Measurements from ENCODE around the gene LSMEM2.
"Not testable (repeated sequence)": the region's sequence is repeated elsewhere in the genome, so short reads cannot be mapped to it uniquely, and the experiment has no call there.

LSMEM2 gene

DNA sequence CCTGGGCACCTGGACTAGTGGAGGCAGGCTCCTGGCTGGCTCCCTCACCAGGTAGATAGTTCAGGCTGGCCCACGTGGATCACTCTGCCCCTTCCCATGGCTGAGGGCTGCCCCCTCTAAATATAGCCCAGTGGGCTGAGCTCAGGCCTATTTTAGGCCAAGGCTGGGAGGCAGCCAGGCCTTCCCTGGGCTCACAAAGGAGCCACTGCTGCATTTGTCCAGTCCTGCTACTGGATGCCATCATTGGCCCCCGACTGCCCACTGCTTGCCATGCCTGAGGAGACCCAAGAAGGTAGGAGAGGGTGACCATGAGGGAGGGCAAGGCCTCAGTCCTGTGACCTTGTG lies at the start of gene LSMEM2:
TSS of gene LSMEM2 (plus strand) at position 208 of the 345 bp plus-strand sequence. CDS start at position 235, 27 bp downstream.
- DNase-seq (ENCODE audit: low spot score), result no peak

DNA sequence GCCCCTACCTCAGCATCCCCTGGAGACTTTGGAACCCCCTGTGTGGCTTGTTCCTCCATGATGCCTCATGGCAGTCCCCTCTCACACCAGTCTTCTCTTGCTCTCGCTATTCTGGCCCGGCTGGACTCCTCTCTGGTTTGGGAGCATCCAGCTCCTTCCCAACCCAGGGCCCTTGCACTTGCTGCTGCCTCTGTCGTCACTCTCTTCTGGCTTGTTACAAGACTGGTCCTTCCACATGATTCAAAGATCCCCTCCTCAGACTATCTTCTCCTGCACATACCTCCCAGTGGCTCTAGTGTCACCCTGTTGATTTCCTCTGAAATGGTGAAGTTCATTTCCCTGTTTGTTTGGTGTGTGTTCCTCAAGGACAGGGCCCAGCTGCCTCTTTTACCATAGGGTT lies 49.4 kb upstream of the LSMEM2 start:
- no peak for DNase-seq (ENCODE audit: low spot score)

DNA sequence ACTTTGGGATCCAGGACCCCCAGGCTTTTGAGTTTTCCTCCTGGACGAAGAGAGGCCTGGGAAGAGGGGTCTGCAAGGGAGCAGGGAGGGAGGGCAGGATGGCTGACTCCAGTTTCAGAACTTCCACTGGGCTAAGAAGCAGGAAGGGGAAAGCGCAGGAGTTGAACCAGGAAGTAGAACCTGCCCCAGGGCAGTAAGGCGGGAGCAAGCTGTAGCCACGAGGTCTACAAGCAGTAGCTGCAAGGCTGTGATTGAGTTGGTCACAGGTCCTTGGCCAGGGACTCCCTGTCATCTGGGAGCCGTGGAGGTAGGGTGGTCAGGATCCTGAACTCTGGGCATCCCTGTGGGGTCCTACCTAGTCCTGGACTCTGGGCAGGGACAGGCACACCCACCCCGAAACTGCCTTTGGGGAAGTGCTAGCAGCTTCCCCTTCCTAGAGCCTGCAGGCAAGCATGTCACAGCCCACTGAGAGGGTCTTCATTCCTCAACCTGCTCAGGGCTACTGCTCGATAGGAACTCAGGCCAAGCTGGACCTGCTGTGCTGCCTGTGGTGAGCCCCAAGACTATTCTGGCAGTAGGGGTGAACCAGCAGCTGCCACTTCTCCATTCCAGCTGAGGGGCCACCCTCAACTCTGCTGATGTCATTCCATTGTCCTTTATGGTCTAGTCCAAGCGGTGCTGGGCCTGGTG lies 48.6 kb upstream of the LSMEM2 start:
- DNase-seq (ENCODE audit: low spot score), result no peak

DNA sequence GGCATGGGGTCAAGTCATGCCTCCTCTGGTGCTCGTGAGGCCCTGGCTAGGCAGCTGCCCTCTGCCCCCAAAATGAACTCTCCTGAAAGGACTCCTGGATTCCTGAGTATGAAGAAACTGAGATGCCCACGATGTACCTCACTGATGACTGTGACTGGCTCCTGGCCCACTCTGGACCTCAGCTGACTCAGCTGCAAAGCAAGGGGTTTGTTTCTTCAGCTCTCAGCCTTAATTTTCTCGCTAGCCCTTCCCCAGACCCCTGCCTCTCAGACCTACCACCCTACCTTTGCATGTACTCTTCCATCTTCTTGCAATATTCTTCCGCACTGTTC lies 48.1 kb upstream of the LSMEM2 start:
- DNase-seq (ENCODE audit: low spot score), result no peak

DNA sequence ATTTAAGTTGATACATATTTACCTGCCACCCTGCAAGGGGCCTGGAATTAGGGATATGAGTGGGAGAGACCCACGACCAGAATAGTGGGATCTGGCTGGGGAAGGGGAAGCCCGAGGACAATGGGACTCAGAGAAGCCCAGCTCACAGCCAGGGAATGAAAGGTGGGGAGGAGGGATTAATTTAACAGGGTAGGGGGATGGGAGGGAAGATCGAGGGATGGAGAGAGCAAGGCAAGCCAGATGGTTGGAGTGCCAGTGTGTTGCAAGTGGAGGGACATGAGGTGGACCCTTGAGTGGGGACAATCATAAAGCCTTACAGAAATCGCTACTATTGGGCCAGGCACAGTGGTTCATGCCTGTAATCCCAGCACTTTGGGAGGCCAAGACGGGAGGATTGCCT lies 47.3 kb upstream of the LSMEM2 start:
- no peak for DNase-seq (ENCODE audit: low spot score)

DNA sequence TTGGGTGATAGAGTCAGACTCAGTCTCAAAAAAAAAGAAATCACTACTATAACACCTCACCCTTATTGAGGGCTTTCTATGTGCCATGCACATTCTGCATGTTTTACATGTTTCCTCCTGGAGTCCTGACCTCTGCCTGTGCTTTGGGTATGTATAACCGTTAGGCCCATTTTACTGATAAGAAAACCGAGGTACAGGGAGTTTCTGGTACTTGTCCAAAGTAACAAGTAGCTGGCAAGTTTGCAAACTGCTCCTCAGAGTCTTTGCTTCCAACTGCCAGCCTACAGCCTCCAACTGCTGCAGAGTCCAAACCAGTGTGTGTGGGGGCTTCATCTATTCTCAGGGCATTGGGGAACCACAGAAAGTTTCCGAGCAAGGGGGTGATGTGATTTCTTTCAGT lies 46.6 kb upstream of the LSMEM2 start:
- no peak for DNase-seq (ENCODE audit: low spot score)

DNA sequence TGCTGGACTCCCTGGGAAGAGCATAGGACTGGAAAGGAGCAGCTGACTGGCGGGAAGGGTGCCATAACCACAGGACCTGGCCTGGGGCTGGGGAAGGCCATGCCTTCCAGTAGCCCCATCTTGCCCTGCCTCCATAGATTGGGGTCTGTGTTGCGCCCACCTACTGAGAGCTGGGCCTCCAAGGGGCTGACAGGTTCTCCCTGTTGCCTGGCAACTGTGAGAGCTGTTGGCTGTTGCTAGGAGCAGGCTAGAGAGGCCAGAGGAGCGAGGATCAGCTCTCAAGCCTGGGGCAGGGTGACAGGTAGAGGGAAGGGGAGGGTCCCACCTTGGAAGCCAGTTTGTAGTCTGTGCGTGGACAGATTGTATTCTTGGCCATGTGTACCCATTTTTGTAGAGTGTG lies 45.7 kb upstream of the LSMEM2 start:
- no peak for DNase-seq (ENCODE audit: low spot score)

DNA sequence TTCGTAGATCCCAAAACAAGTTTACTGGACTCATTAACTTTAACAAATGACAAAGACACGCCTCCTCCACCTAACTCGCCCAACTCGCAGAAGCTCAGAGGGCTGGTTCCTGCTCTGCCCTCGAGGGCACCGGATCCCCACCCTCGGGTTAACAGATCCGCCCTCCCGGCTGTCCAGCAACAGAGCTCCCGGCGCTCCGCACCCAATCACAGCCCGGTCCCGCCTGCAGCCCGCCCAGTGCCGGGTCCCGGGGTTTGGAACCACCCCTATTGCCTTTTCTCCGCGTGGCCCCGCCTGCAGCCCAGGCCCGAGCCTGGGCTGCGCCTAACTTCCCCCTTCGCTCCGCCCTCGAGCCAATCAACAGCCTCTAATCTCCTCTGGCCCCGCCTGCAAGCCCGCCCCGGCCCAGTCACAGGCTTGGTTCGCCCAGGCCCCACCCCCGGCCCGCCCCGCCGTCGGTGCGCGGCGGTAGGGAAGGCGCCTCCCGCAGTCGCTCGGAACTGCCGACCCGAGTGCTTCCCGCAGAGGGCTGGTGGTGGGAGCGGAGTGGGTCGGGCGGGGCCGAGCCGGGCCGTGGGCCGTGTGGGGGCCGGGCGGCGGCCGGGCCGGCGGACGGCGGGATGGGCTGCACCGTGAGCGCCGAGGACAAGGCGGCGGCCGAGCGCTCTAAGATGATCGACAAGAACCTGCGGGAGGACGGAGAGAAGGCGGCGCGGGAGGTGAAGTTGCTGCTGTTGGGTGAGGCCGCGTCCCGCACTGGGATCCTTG lies 43.0 kb upstream of the LSMEM2 start, which contains the start of gene GNAI2:
TSS of gene GNAI2 (plus strand) at position 489 of the 768 bp plus-strand sequence. CDS start at position 621, 132 bp downstream.
- peak; percentile 98 for DNase-seq (ENCODE audit: low spot score)

DNA sequence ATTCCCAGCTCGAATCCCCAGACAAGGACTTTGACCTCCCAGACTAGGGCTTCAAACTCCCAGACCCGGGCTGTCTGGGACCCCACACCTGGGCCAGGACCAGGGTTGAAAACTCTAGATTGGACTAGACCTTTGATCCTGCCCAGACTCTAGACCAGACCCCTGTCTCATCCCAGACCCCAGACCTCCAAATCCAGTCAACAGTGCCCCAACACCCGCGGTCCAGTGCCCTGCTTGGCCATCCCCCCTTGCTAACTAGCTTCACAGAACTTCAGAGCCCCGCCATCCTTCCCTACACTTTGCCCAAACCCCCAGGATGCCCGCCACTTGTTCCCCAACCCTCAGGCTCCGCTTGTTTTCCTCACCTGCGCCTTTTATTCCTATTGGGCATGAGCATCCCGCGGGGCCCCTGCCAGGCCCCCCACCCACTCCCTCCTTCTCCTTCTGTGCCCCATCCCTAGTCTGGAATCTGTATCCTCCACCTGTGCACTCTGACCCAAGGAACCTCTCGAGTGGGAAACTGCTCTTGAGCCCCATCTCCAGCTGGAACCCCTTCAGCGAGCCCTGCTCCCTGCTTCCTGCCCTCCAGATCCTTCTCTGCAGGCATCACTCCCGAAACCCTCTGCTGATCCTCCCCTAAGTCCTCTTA lies 42.3 kb upstream of the LSMEM2 start:
- DNase-seq (ENCODE audit: low spot score), result no peak

DNA sequence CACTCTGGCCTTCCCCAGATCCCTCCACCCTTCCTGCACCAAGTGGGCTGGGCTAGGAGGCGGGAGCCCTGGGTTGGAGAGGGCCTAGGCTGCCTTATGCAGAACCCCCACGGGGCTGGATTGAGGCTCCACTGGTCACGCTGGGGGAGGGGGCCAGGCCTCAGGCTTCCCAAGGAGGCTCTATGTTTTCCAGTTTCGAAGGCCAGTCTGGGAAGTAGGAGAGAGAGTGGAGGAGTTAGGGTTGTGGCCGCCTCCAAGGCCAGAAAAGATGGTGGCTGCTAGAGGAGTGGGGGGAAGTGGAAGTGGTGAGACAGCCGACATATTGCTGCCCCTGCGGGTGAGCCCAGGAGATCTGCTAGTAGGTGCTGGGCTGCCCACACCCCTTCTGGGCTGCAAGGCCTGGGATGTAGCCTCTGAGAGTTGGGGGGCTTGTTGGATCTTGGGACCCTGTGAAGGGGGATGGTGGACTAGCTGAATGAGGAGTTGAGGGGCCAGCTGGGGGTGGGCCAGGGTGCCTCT lies 41.7 kb upstream of the LSMEM2 start:
- DNase-seq (ENCODE audit: low spot score), result no peak

DNA sequence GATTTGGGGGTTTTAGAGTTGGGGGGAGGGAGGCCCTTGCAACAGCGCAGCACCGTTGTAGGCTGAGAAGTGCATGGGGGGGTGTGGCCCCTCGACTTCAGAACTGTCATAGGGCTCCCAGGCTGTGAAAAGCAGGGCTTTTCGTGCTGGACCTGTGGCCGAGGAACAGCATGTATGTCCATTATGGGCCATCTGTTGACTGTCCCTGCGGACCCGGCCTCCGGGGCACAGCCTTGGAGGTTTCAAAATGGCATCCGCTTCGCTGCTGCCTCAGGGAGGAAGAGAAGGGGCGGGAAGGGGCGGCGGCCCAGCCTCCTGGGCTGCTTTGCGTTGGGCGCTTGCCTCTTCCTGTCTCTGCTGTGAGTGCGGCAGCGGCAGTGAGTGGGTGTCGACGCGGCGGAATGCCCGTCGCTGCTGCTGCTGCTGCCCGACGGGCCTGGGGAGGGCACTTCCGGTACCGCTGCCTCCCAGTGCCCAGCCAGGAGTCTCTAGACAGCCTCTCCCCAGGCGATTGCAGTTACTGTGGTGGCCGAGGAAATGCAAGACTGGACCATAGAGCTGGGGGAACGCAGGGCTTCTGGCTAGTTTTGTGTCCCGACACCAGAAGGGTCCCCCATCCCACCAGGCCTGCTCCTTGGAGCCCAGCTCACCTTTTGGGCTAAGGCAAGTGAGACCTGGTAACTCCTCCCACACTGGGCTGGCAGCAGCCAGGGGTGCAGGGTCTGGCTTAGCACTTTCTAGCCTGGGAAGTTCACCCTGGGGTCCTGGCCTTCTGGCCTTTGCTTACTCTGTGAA lies 40.9 kb upstream of the LSMEM2 start:
- peak; percentile 60 for DNase-seq (ENCODE audit: low spot score)

DNA sequence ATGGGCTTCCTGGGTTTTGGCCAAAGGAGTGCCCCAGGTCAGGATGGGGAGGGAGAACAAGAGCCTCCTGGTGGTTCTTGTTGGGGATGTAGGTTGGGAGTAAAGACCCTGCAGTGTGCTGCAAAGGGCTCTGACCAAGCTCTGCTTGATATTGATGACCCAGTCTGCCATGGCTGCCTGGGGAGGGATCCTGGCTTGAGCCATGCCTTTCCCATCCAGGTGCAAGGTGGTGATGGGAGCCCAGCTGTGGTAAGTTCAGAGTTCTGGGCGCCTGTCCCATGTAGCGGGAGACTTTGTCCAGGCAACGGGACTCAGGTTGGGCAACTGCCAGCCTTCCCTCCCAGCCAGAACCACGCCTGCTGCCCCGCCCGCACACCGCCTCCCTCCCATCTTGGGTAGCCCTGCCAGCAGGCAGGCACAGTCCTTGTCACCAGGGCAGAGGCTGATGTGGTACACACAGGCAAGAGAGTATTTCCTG lies 40.3 kb upstream of the LSMEM2 start:
- DNase-seq (ENCODE audit: low spot score), result peak; percentile 84

DNA sequence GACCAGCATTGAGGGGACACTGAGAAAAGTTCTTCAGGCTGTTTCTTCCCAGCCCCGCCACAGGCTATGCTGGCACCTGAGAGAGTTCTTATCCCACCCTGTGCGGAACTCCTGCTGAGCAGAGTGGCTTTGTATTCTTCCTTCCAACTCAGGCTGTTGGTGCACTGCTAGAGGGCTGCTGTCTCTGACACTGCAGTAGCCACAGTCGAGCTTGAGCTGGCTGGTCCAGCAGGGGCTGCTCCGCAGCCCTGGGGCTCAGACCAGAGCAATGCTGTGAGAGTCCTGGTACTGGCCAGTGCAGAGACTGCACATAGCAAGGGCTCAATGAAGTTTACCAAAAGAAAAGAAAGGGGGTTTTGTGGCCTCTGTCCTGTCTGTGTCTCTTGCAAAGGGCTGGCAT lies 39.2 kb upstream of the LSMEM2 start:
- no peak for DNase-seq (ENCODE audit: low spot score)

DNA sequence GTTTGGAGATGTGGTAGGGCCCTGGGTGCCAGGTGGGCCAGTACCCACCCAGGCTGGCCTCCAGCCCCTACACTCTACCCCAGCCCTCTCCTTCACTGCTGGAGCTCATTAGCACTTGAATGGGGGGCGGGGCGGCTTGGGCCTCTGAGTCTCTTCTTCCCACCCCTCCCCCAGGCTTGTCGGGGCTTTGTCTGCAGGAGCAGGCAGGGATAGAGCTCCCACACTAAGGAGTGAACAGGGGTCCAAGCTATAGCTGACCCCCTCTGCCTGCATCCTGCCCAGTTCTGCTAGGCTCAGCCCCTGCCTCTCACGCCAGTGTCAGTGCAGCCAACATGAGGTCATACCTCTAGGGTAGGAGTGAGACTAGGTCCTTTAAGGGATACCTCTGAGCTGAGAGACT lies 37.7 kb upstream of the LSMEM2 start:
- no peak for DNase-seq (ENCODE audit: low spot score)

DNA sequence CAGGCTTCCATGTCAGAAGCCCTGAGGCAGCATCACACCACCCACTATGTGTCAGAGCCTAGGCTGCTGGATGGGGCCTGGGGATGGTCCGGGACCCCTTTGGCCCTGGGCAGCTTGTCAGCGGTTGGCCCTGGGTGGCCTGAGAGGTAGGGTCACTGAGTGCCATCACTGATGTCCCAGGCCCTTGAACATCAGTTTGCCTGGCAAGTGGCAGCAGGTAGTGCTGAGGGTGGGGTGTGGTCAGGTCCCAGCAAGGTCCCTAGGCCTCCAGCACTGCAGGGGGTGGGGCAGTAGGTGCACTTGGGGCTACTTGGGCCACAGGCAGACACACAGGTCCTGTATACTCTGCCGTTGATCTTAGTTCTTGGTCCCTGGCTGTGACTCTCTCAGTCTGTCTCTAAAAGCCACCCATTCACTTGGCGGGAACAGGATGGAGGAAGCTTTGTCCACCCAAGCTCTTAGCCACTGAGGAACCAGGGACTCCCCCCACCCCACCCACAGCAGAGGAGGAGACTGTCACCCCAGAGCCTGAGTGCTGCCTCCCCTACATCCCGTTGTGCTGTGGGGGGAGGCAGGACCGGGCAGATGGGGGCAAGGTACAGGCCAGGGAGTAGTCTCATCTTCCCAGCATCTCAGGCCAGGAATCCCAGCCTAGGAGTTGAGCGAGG lies 37.0 kb upstream of the LSMEM2 start:
- no peak for DNase-seq (ENCODE audit: low spot score)

DNA sequence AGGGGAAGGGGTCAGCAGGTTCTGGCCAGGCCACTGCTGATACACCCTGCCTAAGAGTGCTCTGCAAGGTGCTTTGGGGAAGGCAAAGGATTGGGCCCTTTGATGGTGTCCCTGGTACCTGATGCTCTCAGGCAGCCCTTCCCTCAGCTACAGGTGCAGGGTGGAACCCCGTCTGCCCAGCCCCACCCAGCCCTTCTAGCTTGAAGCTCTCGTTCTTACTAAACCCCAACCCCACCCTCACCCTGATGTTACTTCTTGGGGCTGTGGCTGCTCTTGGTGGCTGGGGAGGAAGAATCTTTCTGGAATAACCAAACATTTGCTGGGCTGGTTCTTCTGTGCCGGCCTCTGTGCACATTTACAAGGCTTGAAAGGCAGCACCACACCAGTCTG lies 36.5 kb upstream of the LSMEM2 start:
- DNase-seq (ENCODE audit: low spot score), result no peak

DNA sequence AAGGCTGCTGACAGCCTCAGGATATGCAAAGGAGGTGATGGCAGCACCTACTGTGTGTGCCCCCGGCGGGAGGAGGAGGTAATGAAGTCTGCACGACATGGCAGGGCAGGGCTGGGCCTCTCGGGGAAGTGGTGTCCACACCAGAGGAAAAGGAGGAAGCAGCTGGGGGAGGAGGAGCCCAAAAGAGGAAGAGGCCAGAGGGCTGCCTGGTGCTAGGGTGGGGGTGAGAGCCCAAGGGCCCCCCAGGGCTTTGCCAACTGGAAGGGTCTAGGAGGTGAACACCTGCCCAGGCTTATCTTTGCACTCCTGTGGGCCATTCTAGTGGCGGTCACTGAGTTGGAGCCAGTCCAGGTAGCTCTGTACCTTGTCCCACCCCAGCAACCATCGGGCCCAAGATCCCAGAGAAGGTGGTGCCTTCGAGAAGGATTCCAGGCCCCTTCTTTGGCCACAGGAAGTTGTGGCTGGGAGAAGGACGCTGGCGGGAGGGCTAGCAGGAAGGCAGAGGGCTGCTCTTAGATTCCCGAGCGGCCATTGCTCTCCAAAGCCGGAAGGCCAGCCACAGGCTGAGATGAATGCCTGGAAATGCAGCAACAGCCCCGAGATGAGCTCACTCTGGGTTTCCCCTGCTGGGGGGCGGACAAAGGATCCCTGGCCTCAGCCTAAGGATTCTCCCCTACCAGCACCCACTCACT lies 35.9 kb upstream of the LSMEM2 start:
- DNase-seq (ENCODE audit: low spot score), result no peak

DNA sequence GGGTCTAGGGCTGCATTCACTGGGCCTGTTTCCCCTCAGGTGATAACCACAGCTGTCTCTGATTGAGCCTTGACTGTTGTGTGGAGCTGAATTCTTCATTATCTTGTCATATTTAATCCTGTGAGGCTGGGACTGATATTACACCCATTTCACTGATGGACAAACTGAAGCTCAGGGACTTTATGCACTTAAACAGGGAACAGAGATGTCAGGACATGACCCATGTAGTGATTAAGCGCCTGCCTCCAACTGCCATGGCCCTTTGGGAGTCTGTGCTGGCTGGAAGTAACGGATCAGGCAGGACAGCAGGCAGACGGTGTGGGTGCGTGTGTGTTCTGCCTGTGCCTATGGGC lies 35.4 kb upstream of the LSMEM2 start:
- no peak for DNase-seq (ENCODE audit: low spot score)

DNA sequence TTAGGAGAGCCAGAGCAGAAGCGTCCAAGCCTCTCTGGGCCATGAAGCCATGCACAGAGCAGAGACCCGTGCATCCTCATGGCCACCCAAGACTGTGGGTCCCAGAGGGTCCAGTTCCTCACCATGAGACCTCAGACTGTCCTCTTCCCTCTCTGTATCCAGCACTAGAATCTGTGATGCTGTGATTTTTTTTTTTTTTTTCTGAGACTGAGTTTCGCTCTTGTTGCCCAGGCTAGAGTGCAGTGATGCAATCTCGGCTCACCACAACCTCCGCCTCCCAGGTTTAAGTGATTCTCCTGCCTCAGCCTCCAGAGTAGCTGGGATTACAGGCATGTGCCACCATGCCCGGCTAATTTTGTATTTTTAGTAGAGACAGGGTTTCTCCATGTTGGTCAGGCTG lies 34.1 kb upstream of the LSMEM2 start:
- DNase-seq (ENCODE audit: low spot score), result not testable (repeated sequence)

DNA sequence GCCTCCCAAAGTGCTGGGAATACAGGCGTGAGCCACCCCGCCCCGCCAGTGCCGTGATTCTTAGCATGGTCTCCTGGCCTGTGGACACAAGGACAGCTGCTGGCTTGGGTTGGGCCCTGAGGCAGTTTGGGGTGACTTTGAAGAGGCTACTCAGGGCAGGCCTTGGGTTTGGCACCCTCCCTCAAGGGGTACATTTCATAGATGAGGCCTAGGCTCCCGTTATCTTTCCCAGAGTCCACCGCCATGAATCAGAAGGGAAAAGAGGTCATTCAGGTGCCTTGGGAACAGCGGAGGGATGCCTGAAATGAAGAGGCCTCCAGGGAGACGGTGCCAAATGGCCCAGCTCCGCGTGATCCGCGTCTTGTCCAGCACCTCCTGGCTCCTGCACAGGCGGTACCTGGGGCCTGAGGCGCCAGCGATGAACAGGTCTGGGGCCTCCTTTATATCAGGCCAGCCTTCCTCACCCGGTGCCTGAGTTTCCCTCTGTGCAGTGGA lies 33.6 kb upstream of the LSMEM2 start:
- no peak for DNase-seq (ENCODE audit: low spot score)

All from hematopoietic multipotent progenitor cell treated with erythropoietin and hydrocortisone succinate and interleukin-3 and kit ligand, for 15 days (in vitro differentiated cells).